A549 (cell line): ENCODE results near the gene RNF112. TPM values are rescaled to one million over a fixed set of nuclear protein-coding genes. Genes with fewer than 3 reads are reported as not detected.

Source experiments
- ATAC-seq, 2 experiments: fragments of 200-7000 bp in 1 of 2; fragments of >200 bp in 1 of 2; cut with Nextera tagmentation in 1 of 2; cut with Tn5 transposase in 1 of 2; 3 replicates each; pipeline versions ENCODE4 v1.8.0 to v1.9.1; 2018 to 2020; ENCODE audit warnings: mild to moderate bottlenecking in 1 of 2, moderate library complexity in 1 of 2
- CTCF ChIA-PET: fragments of 300-600 bp; sonication (Branson Sonifier 250); formaldehyde crosslinking; extraction: SDS; loops from one replicate; lab custom pipeline; 2021; ENCODE audit warnings: antibody characterized with exemption, inconsistent platforms; lab: Yijun Ruan, JAX
- POLR2A ChIA-PET: fragments of 350-600 bp; formaldehyde crosslinking; extraction: SDS; loops from one replicate; lab custom pipeline; 2021; ENCODE audit warnings: antibody characterized with exemption, inconsistent platforms; lab: Yijun Ruan, JAX
- DNase-seq, 2 experiments: peaks; one replicate each; pipeline versions ENCODE4 v3.0.0 to v3.0.0-alpha.2; 2011 to 2016; ENCODE audit warnings: low read depth in 1 of 2, low spot score in 1 of 2
- FAIRE-seq: peaks from 2 replicates; lab custom pipeline; 2011; peaks lifted over from hg19 to GRCh38; lab: Jason Lieb, UNC
- H3K27ac ChIP-seq, 2 experiments: fragments of >200 bp; sonication (Bioruptor Twin); formaldehyde crosslinking; 3 replicates each; pipeline ENCODE4 v1.5.1; 2016 to 2017
- H3K4me1 ChIP-seq: fragments of >200 bp; sonication (Bioruptor Twin); formaldehyde crosslinking; 3 replicates; pipeline ENCODE4 v1.6.1; 2016
- H3K4me2 ChIP-seq: fragments of >200 bp; sonication (Bioruptor Twin); formaldehyde crosslinking; 3 replicates; pipeline ENCODE4 v1.6.1; 2016
- H3K4me3 ChIP-seq: fragments of >200 bp; sonication (Bioruptor Twin); formaldehyde crosslinking; 3 replicates; pipeline ENCODE4 v1.5.1; 2016
- H3K9me3 ChIP-seq: fragments of >200 bp; sonication (Bioruptor Twin); formaldehyde crosslinking; 3 replicates; pipeline ENCODE4 v1.6.1; 2016
- BCL3 ChIP-seq: fragments of >200 bp; sonication (Bioruptor Twin); formaldehyde crosslinking; IDR thresholded peaks from 3 replicates; pipeline ENCODE4 v1.6.1; 2016
- BHLHE40 ChIP-seq: IDR thresholded peaks from 2 replicates; pipeline ENCODE4 v1.6.1; 2012; ENCODE audit warnings: low read depth, low read length, inconsistent platforms
- CHD2 ChIP-seq: fragments of 150-350 bp; IDR thresholded peaks from 2 replicates; pipeline ENCODE4 v1.6.1; 2014; ENCODE audit warnings: low read length; ENCODE audit not compliant: partially characterized antibody
- CHD4 ChIP-seq: fragments of 200-600 bp; sonication (generic); IDR thresholded peaks from 2 replicates; pipeline ENCODE4 v1.6.1; 2016; ENCODE audit warnings: antibody characterized with exemption, mild to moderate bottlenecking, borderline replicate concordance
- EHF ChIP-seq: fragments of 250-450 bp; sonication (Bioruptor Pico); IDR thresholded peaks from 2 replicates; pipeline ENCODE4 v1.5.0; 2020; ENCODE audit warnings: mild to moderate bottlenecking
- ESRRA ChIP-seq: fragments of 150-350 bp; IDR thresholded peaks from 2 replicates; pipeline ENCODE4 v1.6.1; 2014; ENCODE audit warnings: mild to moderate bottlenecking, low read length, borderline replicate concordance
- FOSB ChIP-seq: fragments of 250-450 bp; sonication (Bioruptor Pico); IDR thresholded peaks from 2 replicates; pipeline ENCODE4 v1.5.0; 2020; ENCODE audit warnings: mild to moderate bottlenecking, moderate library complexity
- FOSL2 ChIP-seq, 2 experiments: fragments of 450-650 bp in 1 of 2; fragments of >200 bp in 1 of 2; sonication (Bioruptor Twin) in 1 of 2; formaldehyde crosslinking; IDR thresholded peaks; 2 replicates each; pipeline versions ENCODE4 v1.5.0 to v1.6.1; 2016 to 2020; ENCODE audit warnings: mild to moderate bottlenecking in 1 of 2, moderate library complexity in 1 of 2
- GATA3 ChIP-seq: IDR thresholded peaks from 2 replicates; pipeline ENCODE4 v1.6.1; 2012; ENCODE audit warnings: borderline replicate concordance
- HDAC2 ChIP-seq: fragments of 200-600 bp; sonication (generic); IDR thresholded peaks from 2 replicates; pipeline ENCODE4 v1.6.1; 2016
- HEYL ChIP-seq: fragments of 250-450 bp; sonication (Bioruptor Pico); IDR thresholded peaks from 2 replicates; pipeline ENCODE4 v1.8.0; 2021; ENCODE audit warnings: mild to moderate bottlenecking, moderate library complexity
- HOXA7 ChIP-seq: fragments of 250-450 bp; sonication (Bioruptor Pico); IDR thresholded peaks from 2 replicates; pipeline ENCODE4 v1.5.0; 2020; ENCODE audit warnings: mild to moderate bottlenecking, moderate library complexity
- HOXB5 ChIP-seq: fragments of 250-450 bp; sonication (Bioruptor Pico); IDR thresholded peaks from 2 replicates; pipeline ENCODE4 v1.5.0; 2020; ENCODE audit warnings: mild to moderate bottlenecking, moderate library complexity
- JUN ChIP-seq, 2 experiments: fragments of >200 bp; sonication (Bioruptor Twin); formaldehyde crosslinking; IDR thresholded peaks; 2 replicates in 1 of 2; 3 replicates in 1 of 2; pipeline ENCODE4 v1.6.1; 2016 to 2017
- JUNB ChIP-seq: fragments of >200 bp; sonication (Bioruptor Twin); formaldehyde crosslinking; IDR thresholded peaks from 2 replicates; pipeline ENCODE4 v1.6.1; 2016
- MAFK ChIP-seq: fragments of 450-650 bp; IDR thresholded peaks from 2 replicates; pipeline ENCODE4 v1.6.1; 2014; ENCODE audit not compliant: partially characterized antibody
- NPAS2 ChIP-seq: fragments of 250-450 bp; sonication (Bioruptor Pico); IDR thresholded peaks from 2 replicates; pipeline ENCODE4 v1.8.0; 2022; ENCODE audit warnings: mild to moderate bottlenecking, moderate library complexity, borderline replicate concordance
- PHF8 ChIP-seq: fragments of 200-600 bp; sonication (generic); IDR thresholded peaks from 2 replicates; pipeline ENCODE4 v1.6.1; 2016; ENCODE audit warnings: low read depth, mild to moderate bottlenecking, antibody characterized with exemption, moderate library complexity, borderline replicate concordance
- RARB ChIP-seq: fragments of 250-450 bp; sonication (Bioruptor Pico); IDR thresholded peaks from 2 replicates; pipeline ENCODE4 v1.8.0; 2021; ENCODE audit warnings: mild to moderate bottlenecking, moderate library complexity
- RCOR1 ChIP-seq: fragments of 150-350 bp; IDR thresholded peaks from 2 replicates; pipeline ENCODE4 v1.6.1; 2014; ENCODE audit warnings: antibody characterized with exemption, low read length, low read depth
- SMC3 ChIP-seq: fragments of >200 bp; sonication (Bioruptor Twin); formaldehyde crosslinking; IDR thresholded peaks from 3 replicates; pipeline ENCODE4 v1.6.1; 2018; ENCODE audit warnings: inconsistent platforms
- SREBF2 ChIP-seq: fragments of 450-650 bp; IDR thresholded peaks from 2 replicates; pipeline ENCODE4 v1.6.1; 2014; ENCODE audit warnings: mild to moderate bottlenecking, moderate library complexity
- TP53 ChIP-seq: fragments of 250-450 bp; sonication (Bioruptor Pico); IDR thresholded peaks from 2 replicates; pipeline ENCODE4 v1.5.0; 2021; ENCODE audit warnings: mild to moderate bottlenecking, moderate library complexity
- ZNF302 ChIP-seq: fragments of 250-450 bp; sonication (Bioruptor Pico); IDR thresholded peaks from 2 replicates; pipeline ENCODE4 v1.9.0; 2021; ENCODE audit warnings: inconsistent platforms, mild to moderate bottlenecking, moderate library complexity
- WGBS: methylation state at CpG from one replicate; pipeline ENCODE4 v1.1.6; 2017; ENCODE audit errors: missing lambda C conversion rate; 5-methylcytosine and 5-hydroxymethylcytosine counted together
- polyA plus RNA-seq, 4 experiments: library from polyadenylated mRNA; depleted of rRNA in 3 of 4; stranded (reverse); fragments of >200 nt; fragmentation: RNase III in 1 of 4; extraction: RNeasy Plus Mini Kit Qiagen cat#74134 plus additional on column Dnase treatment in 1 of 4; gene quantifications; 2 replicates in 3 of 4; 3 replicates in 1 of 4; pipeline ENCODE4 v1.2.3, GENCODE V29; 2011 to 2017
- TF ChIP-seq, protein P1 (sequence below): IDR thresholded peaks from 2 replicates; pipeline ENCODE4 v1.6.1; 2012; ENCODE audit warnings: low read depth, borderline replicate concordance
- TF ChIP-seq, protein P2 (sequence below): fragments of 200-600 bp; sonication (generic); IDR thresholded peaks from 2 replicates; pipeline ENCODE4 v1.6.1; 2016; ENCODE audit warnings: antibody characterized with exemption, mild to moderate bottlenecking, moderate library complexity

Gene RNF112
- polyA plus RNA-seq, 2 of the 4 experiments (the other 2 are of a cell fraction): 0.27 to 1.4 TPM

DNA sequence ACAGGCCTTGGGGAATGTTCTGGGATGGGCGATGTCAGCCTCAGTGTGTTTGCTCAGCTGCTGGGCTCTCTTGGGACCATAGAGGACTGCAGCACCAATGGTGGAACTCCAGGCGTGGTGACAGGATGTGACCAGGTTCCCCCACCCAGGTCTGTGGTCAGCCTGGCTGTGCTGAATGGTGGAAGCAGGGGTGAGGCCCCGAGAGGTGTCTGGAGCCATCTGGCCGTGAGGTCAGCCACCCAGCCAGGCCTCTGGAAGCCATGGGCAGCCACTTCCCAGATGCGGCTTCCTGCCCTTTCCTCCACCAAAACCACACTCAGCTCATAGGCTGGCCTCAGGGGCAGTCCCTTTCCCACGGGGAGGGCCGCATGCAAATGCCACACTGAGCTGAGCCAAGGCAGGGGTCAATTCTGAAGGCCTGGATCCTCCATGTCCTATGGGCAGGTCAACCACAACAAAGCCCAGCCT is 40.5 kb upstream of the RNF112 start:
- no peak overlapping the region for H3K27ac ChIP-seq
- FAIRE-seq (no peak), DNase-seq (no peak), ATAC-seq (no peak)
- no peak for TF ChIP-seq RCOR1
- TF ChIP-seq ZNF302 (CRISPR knock-in tag): no peak
- TF ChIP-seq BCL3: no peak
- no peak for TF ChIP-seq HDAC2
- TF ChIP-seq FOSB (CRISPR knock-in tag): no peak
- TF ChIP-seq JUNB: no peak
- TF ChIP-seq PHF8: no peak
- TF ChIP-seq NPAS2 (CRISPR knock-in tag): no peak
- no peak for TF ChIP-seq HOXA7
- no peak for TF ChIP-seq HOXB5
- no peak for TF ChIP-seq MAFK
- TF ChIP-seq BHLHE40: no peak
- TF ChIP-seq TP53 (CRISPR knock-in tag): no peak
- no peak for TF ChIP-seq CHD2
- no peak for TF ChIP-seq GATA3
- no peak overlapping the region for H3K4me2 ChIP-seq
- H3K9me3 ChIP-seq: no peaks in the 10 kb centered on the region
- no peak overlapping the region for H3K4me3 ChIP-seq
- ChIA-PET CTCF (interaction anchor here (1.4 to 12.3 kb wide), 6 partner anchors 6 to 396 kb away, joined by 3 to 148 read pairs (median 16); partner anchors contain the start of genes B9D1 and MAPK7), POLR2A (interaction anchor here (1.9 kb wide), 1 partner anchor 7 kb away, joined by 9 read pairs; the partner anchor contains the start of gene MAPK7)
- WGBS: 87% methylated on average over 7 of the region's 7 CpGs
- H3K4me1 ChIP-seq: peaks cover 14% of the 10 kb centered on the region

DNA sequence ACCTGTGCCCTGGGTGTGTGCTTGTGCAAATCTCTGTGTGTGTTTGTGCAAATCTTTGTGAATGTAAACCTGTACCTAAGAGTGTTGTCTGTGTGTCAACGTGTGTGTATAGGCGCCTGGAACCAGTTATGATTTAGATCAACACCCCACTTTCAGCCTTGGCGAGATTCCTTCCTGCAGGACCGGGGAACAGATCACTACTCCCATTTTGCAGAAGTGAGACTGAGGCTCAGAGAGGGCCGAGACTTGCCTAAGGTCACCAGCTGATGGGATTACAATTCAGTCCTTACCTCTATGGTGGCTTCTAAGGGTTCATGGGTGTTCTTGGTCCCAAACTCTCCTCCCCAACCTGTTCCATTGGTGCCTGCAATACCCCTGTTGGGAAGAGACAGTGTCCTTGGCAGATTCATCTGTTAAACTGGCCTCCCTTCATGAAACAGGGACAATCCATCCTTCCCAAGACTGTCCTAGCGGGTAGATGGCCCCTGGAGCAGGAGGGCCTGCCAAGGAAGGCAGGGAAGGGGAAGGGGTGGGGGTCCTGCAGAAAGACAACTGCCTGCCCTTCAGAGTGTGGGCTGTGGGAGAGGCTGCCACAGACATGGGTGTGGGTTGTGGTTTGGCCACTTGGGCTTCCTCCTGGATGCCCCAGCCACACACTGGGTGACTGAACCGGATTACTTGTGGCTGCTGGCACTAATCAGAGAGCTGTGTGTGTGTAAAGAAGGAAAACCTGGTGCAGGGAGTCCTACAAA is 39.6 kb upstream of the RNF112 start:
- CTCF ChIA-PET: interaction anchor here (0.8 to 12.3 kb wide), 4 partner anchors 7 to 396 kb away, joined by 3 to 148 read pairs (median 26); partner anchors contain the start of gene B9D1
- Histone ChIP-seq H3K9me3 (no peaks in the 10 kb centered on the region), H3K4me1 (peaks cover 18% of the 10 kb centered on the region), H3K4me3 (no peak overlapping the region), H3K4me2 (no peak overlapping the region)
- POLR2A ChIA-PET: no interaction called here
- DNase-seq: no peak
- ATAC-seq: no peak
- TF ChIP-seq ESRRA (no peak), EHF (no peak), ZNF302 (CRISPR knock-in tag) (no peak), RARB (CRISPR knock-in tag) (no peak), NPAS2 (CRISPR knock-in tag) (no peak), FOSL2 (IDR thresholded peaks at IDR 0.05) (no peak), FOSL2 (CRISPR knock-in tag; IDR thresholded peaks at IDR 0.05) (no peak), SMC3 (no peak), JUN (IDR thresholded peaks at IDR 0.05) (no peak), HEYL (CRISPR knock-in tag) (no peak), SREBF2 (no peak), CHD2 (no peak), CHD4 (no peak)
- TF ChIP-seq, protein P1, sequence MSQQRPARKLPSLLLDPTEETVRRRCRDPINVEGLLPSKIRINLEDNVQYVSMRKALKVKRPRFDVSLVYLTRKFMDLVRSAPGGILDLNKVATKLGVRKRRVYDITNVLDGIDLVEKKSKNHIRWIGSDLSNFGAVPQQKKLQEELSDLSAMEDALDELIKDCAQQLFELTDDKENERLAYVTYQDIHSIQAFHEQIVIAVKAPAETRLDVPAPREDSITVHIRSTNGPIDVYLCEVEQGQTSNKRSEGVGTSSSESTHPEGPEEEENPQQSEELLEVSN: no peak
- TF ChIP-seq, protein P2, sequence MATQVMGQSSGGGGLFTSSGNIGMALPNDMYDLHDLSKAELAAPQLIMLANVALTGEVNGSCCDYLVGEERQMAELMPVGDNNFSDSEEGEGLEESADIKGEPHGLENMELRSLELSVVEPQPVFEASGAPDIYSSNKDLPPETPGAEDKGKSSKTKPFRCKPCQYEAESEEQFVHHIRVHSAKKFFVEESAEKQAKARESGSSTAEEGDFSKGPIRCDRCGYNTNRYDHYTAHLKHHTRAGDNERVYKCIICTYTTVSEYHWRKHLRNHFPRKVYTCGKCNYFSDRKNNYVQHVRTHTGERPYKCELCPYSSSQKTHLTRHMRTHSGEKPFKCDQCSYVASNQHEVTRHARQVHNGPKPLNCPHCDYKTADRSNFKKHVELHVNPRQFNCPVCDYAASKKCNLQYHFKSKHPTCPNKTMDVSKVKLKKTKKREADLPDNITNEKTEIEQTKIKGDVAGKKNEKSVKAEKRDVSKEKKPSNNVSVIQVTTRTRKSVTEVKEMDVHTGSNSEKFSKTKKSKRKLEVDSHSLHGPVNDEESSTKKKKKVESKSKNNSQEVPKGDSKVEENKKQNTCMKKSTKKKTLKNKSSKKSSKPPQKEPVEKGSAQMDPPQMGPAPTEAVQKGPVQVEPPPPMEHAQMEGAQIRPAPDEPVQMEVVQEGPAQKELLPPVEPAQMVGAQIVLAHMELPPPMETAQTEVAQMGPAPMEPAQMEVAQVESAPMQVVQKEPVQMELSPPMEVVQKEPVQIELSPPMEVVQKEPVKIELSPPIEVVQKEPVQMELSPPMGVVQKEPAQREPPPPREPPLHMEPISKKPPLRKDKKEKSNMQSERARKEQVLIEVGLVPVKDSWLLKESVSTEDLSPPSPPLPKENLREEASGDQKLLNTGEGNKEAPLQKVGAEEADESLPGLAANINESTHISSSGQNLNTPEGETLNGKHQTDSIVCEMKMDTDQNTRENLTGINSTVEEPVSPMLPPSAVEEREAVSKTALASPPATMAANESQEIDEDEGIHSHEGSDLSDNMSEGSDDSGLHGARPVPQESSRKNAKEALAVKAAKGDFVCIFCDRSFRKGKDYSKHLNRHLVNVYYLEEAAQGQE: no peak
- TF ChIP-seq, all 56 proteins: peak for 0
- FAIRE-seq: no peak
- no peak overlapping the region for H3K27ac ChIP-seq
- WGBS: 89% methylated on average over 7 of the region's 7 CpGs
